Stimulated activated CD8-positive, alpha-beta memory T cell treated with anti-CD3 and anti-CD28 coated beads, Interleukin-4, amount 100 ng/mL, for 24 hours (primary cell): Measurements from ENCODE around the gene AKT2.

ENCODE experiments used
- DNase-seq: peaks from one replicate; pipeline ENCODE4 v3.0.0-alpha.2; 2020; ENCODE audit warnings: low read depth

AKT2 gene

GRCh38 chr19:40190891-40191835, 94.0 kb downstream of the AKT2 start, which contains the start of gene MAP3K10:
TSS of gene MAP3K10 (plus strand) at chr19:40191426. CDS start at chr19:40192032, 606 bp downstream.
- DNase-seq = peak; percentile 76

- no peak for DNase-seq
These were observed 100.9 kb downstream of the AKT2 start for GRCh38 chr19:40184273-40184672.
